Neutrophil (primary cell): ENCODE data around the gene VSX1.

Experiments
- H3K27ac ChIP-seq: fragments of 200-600 bp; sonication (generic); 2 replicates; pipeline ENCODE4 v1.5.1; 2016; ENCODE audit warnings: mild to moderate bottlenecking, moderate library complexity
- H3K27me3 ChIP-seq: fragments of 200-600 bp; sonication (generic); 2 replicates; pipeline ENCODE4 v1.6.0; 2016; ENCODE audit warnings: mild to moderate bottlenecking
- H3K36me3 ChIP-seq: fragments of 200-600 bp; sonication (generic); 2 replicates; pipeline ENCODE4 v1.5.1; 2017
- H3K4me1 ChIP-seq, 2 experiments: fragments of 200-600 bp in 1 of 2; sonication (generic) in 1 of 2; 1 replicate in 1 of 2; 2 replicates in 1 of 2; pipeline versions ENCODE4 v1.5.1 to v1.6.1; 2013 to 2016; ENCODE audit warnings: low read depth in 1 of 2, low read length in 1 of 2, mild to moderate bottlenecking in 1 of 2, moderate library complexity in 1 of 2; ENCODE audit not compliant: control insufficient read depth in 1 of 2, insufficient read depth in 1 of 2
- H3K4me3 ChIP-seq, 2 experiments: fragments of 200-600 bp in 1 of 2; sonication (generic) in 1 of 2; 1 replicate in 1 of 2; 2 replicates in 1 of 2; pipeline ENCODE4 v1.5.1; 2013 to 2016; ENCODE audit warnings: low read depth in 1 of 2, low read length in 1 of 2, mild to moderate bottlenecking in 1 of 2, moderate library complexity in 1 of 2
- H3K9me3 ChIP-seq: fragments of 200-600 bp; sonication (generic); 2 replicates; pipeline ENCODE4 v1.5.1; 2016
- CTCF ChIP-seq: fragments of 200-600 bp; sonication (generic); IDR thresholded peaks from 2 replicates; pipeline ENCODE4 v1.5.1; 2016; ENCODE audit warnings: antibody characterized with exemption

Gene VSX1

DNA sequence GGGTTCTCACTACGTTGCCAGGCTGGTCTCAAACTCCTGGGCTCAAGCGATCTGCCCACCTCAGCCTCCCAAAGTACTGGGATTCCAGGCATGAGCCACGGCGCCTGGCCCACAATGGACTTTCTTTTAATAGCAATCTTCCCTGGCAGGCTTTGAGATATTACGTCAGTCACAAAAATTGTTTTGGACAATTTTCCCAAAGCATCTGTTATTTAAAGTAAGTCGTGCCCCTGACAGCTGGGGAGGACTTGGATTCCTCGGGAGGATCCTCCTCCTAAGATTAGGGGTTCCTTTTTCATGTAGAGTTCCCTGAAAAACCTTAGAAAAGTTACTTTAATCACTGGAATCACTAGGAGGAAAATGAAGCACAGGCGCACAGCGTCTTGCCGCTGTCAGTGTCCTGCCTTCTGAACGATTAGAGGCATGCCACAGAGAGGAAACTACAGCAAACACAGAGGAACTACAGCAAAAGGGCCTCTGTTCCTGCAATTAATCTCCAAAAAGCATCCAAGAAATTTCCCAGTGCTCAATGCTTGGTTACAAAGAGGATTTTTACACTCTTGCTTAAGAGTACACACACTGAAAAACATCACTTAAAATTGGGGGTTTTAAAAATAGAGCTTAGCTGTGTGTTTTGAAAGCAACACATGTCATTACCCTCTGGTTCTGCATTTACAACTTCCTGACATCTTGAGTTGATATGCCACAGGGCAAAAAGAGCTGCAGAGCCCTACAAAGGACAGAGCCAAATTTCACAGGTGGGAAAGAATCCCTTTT, 28.5 kb downstream of the VSX1 start:
- no peak overlapping the region for H3K4me3 ChIP-seq
- H3K27me3 ChIP-seq = no peaks in the 10 kb centered on the region
- H3K27ac ChIP-seq = peak overlapping the region; percentile 57
- TF ChIP-seq CTCF = no peak
- H3K4me1 ChIP-seq = peaks cover 33 to 37% of the 10 kb centered on the region in 2 experiments
- H3K36me3 ChIP-seq = no peaks in the 10 kb centered on the region
- no peaks in the 10 kb centered on the region for H3K9me3 ChIP-seq

- Histone ChIP-seq H3K36me3 (peaks cover under 1% of the 10 kb centered on the region), H3K4me3 (no peak overlapping the region), H3K27me3 (no peaks in the 10 kb centered on the region), H3K27ac (no peak overlapping the region), H3K4me1 (peaks cover 39% of the 10 kb centered on the region in 2 experiments), H3K9me3 (no peaks in the 10 kb centered on the region)
- no peak for TF ChIP-seq CTCF
These were observed 29.4 kb downstream of the VSX1 start for GRCh38 chr20:25052255-25053194.

DNA sequence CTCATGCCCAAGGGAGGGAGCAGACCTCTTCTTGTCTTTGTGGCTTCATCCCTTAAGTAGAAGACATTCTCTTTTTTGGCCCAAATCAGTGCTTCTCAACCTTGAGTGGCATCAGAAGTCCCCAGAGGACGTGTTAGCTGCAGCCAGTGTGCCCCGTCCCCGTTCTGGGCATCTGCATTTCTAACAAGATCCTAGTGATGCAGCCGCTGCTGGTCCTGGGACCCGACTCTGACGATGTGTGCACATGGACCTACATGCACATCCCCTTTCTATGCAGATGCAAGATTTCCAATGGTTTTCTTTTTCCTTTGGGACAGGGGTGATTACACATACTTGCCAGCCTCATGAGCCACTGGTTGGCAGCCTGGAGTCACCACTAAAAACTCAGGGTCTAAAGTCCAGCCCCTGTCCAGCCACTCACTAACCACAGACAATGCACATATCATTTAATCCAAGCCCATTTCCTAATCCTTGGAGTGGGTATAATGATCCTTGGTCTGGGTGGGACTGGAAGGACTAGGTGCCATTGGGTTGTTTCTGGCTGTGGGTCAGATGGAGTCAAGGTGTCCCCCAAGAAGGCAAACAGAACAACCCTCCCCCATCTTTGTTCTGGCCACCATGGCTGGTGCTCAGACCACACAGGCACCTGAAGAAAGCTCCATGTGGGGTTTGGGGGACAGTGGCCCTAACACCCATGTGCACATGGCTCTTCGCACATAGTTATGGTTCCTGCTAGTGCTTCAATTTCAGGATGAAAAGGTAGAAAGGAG, 30.4 kb downstream of the VSX1 start:
- no peaks in the 10 kb centered on the region for H3K9me3 ChIP-seq
- peaks cover 34% of the 10 kb centered on the region in 2 experiments for H3K4me1 ChIP-seq
- H3K36me3 ChIP-seq = peaks cover 8% of the 10 kb centered on the region
- no peaks in the 10 kb centered on the region for H3K27me3 ChIP-seq
- no peak overlapping the region for H3K27ac ChIP-seq
- no peak for TF ChIP-seq CTCF
- H3K4me3 ChIP-seq = no peak overlapping the region

GRCh38 chr20:25050501-25051350, 31.2 kb downstream of the VSX1 start:
- Histone ChIP-seq H3K36me3 (peaks cover 12% of the 10 kb centered on the region), H3K27ac (no peak overlapping the region), H3K27me3 (no peaks in the 10 kb centered on the region), H3K4me1 (peaks cover 27 to 31% of the 10 kb centered on the region in 2 experiments), H3K4me3 (no peak overlapping the region), H3K9me3 (no peaks in the 10 kb centered on the region)
- no peak for TF ChIP-seq CTCF
